Panc1 (cell line): ENCODE results near the gene DRG1.
"Not testable (repeated sequence)": the region's sequence is repeated elsewhere in the genome, so short reads cannot be mapped to it uniquely, and the experiment has no call there.

Experiments used
- POLR2AphosphoS5 ChIP-seq: IDR thresholded peaks from 2 replicates; pipeline ENCODE4 v1.6.1; 2012; ENCODE audit warnings: mild to moderate bottlenecking, low read depth, low read length, moderate library complexity
- TF ChIP-seq, protein P1 (sequence below): fragments of 450-650 bp; IDR thresholded peaks from 2 replicates; pipeline ENCODE4 v1.5.1; 2017; ENCODE audit warnings: mild to moderate bottlenecking

DNA sequence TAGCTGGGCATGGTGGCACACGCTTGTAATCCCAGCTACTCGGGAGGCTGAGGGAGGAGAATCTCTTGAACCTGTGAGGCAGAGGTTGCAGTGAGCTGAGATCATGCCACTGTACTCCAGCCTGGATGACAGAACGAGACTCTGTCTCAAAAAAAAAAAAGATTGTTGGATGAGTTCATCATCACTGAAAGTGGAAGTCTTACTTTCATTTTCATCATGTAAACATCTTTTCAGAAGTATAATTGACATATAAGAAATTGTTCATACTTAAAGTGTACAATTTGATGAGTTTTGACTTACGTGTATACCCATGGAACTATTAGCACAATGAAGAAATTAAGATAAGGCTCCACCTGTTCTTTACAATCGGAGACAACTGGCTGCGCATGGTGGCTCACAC, 20.8 kb upstream of the DRG1 start:
- TF ChIP-seq, protein P1, sequence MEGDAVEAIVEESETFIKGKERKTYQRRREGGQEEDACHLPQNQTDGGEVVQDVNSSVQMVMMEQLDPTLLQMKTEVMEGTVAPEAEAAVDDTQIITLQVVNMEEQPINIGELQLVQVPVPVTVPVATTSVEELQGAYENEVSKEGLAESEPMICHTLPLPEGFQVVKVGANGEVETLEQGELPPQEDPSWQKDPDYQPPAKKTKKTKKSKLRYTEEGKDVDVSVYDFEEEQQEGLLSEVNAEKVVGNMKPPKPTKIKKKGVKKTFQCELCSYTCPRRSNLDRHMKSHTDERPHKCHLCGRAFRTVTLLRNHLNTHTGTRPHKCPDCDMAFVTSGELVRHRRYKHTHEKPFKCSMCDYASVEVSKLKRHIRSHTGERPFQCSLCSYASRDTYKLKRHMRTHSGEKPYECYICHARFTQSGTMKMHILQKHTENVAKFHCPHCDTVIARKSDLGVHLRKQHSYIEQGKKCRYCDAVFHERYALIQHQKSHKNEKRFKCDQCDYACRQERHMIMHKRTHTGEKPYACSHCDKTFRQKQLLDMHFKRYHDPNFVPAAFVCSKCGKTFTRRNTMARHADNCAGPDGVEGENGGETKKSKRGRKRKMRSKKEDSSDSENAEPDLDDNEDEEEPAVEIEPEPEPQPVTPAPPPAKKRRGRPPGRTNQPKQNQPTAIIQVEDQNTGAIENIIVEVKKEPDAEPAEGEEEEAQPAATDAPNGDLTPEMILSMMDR = not testable (repeated sequence)
- TF ChIP-seq POLR2AphosphoS5 = not testable (repeated sequence)
